Neural crest cell (in vitro differentiated cells): Measurements from ENCODE around the gene FBL. TPM values are rescaled to one million over a fixed set of nuclear protein-coding genes. Genes with fewer than 3 reads are reported as not detected.

ENCODE experiments used
- DNase-seq: peaks from one replicate; pipeline ENCODE4 v3.0.0; 2021; ENCODE audit warnings: low read depth, mixed read lengths, low spot score
- H3K27ac Mint-ChIP-seq: one replicate; pipeline ENCODE4 v1.8.0; 2021; ENCODE audit warnings: mild to moderate bottlenecking, mixed read lengths; ENCODE audit not compliant: unreplicated experiment
- H3K27me3 Mint-ChIP-seq: 2 replicates; pipeline ENCODE4 v1.8.0; 2021; ENCODE audit warnings: low read depth, mild to moderate bottlenecking, mixed read lengths
- H3K36me3 Mint-ChIP-seq: 2 replicates; pipeline ENCODE4 v1.8.0; 2021; ENCODE audit warnings: low read depth, mild to moderate bottlenecking, mixed read lengths
- H3K4me1 Mint-ChIP-seq: 2 replicates; pipeline ENCODE4 v1.8.0; 2021; ENCODE audit warnings: mixed read lengths
- H3K4me3 Mint-ChIP-seq: one replicate; pipeline ENCODE4 v1.8.0; 2021; ENCODE audit warnings: mild to moderate bottlenecking, mixed read lengths
- H3K9me3 Mint-ChIP-seq: 2 replicates; pipeline ENCODE4 v1.8.0; 2021; ENCODE audit warnings: mixed read lengths
- total RNA-seq: library from RNA; stranded (reverse); gene quantifications from 2 replicates; pipeline ENCODE4 v1.2.1, GENCODE V29; 2021
- TF ChIP-seq, protein P1 (sequence below): fragments of 200-600 bp; sonication (generic); conservative IDR thresholded peaks from 2 replicates; pipeline ENCODE4 v1.5.0; 2021; ENCODE audit warnings: antibody characterized with exemption, mild to moderate bottlenecking

The FBL gene
- total RNA-seq, 1 donor from 2014 or later: 473 TPM

DNA sequence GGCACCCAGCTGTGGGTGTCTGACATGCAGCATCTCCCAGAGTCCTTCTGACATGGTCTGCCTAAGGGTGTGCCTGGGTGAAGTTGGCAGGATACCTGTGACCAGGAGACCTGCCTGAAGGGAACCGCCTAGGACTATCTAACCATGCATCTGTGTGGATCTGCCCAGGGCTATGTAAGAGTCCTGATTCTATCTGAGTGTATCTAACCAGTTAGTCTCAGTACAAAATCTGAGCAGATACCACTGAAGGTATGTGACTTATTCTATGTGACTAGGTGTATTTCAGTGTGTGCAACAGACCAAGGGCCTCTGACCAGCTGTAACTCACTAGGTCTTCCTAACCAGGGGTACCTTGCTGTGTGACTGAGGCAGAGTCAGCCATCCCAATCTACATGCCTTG lies 28.2 kb upstream of the FBL start:
- no peak for DNase-seq
- no peaks in the 10 kb centered on the region for H3K9me3 Mint-ChIP-seq
- no peak overlapping the region for H3K4me3 Mint-ChIP-seq
- H3K4me1 Mint-ChIP-seq: no peaks in the 10 kb centered on the region
- TF ChIP-seq, protein P1, sequence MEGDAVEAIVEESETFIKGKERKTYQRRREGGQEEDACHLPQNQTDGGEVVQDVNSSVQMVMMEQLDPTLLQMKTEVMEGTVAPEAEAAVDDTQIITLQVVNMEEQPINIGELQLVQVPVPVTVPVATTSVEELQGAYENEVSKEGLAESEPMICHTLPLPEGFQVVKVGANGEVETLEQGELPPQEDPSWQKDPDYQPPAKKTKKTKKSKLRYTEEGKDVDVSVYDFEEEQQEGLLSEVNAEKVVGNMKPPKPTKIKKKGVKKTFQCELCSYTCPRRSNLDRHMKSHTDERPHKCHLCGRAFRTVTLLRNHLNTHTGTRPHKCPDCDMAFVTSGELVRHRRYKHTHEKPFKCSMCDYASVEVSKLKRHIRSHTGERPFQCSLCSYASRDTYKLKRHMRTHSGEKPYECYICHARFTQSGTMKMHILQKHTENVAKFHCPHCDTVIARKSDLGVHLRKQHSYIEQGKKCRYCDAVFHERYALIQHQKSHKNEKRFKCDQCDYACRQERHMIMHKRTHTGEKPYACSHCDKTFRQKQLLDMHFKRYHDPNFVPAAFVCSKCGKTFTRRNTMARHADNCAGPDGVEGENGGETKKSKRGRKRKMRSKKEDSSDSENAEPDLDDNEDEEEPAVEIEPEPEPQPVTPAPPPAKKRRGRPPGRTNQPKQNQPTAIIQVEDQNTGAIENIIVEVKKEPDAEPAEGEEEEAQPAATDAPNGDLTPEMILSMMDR: no peak
- H3K27ac Mint-ChIP-seq: no peak overlapping the region
- no peaks in the 10 kb centered on the region for H3K36me3 Mint-ChIP-seq
- no peaks in the 10 kb centered on the region for H3K27me3 Mint-ChIP-seq

DNA sequence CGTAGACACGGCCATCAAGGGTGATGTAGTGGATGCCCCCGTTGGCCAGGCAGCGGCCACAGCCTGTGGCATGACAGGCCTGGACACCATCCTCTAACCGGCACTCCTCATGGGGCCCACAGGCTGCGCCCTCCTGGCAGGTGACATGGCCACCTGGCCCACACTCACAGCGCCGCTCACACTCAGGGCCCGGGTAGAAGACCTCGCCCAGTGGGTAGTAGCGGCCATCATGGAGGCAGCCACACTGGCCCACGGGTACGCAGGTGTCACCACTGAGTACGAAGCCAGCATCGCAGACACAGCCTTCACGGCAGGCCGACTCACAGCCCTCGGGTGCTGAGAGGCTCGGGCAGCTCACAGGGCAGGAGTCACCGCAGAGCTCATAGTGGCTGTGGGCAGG lies 27.2 kb upstream of the FBL start:
- Mint-ChIP-seq H3K4me1 (no peaks in the 10 kb centered on the region), H3K4me3 (no peak overlapping the region), H3K36me3 (no peaks in the 10 kb centered on the region), H3K9me3 (no peaks in the 10 kb centered on the region), H3K27ac (no peak overlapping the region), H3K27me3 (no peaks in the 10 kb centered on the region)
- DNase-seq: no peak
- TF ChIP-seq, protein P1: no peak

DNA sequence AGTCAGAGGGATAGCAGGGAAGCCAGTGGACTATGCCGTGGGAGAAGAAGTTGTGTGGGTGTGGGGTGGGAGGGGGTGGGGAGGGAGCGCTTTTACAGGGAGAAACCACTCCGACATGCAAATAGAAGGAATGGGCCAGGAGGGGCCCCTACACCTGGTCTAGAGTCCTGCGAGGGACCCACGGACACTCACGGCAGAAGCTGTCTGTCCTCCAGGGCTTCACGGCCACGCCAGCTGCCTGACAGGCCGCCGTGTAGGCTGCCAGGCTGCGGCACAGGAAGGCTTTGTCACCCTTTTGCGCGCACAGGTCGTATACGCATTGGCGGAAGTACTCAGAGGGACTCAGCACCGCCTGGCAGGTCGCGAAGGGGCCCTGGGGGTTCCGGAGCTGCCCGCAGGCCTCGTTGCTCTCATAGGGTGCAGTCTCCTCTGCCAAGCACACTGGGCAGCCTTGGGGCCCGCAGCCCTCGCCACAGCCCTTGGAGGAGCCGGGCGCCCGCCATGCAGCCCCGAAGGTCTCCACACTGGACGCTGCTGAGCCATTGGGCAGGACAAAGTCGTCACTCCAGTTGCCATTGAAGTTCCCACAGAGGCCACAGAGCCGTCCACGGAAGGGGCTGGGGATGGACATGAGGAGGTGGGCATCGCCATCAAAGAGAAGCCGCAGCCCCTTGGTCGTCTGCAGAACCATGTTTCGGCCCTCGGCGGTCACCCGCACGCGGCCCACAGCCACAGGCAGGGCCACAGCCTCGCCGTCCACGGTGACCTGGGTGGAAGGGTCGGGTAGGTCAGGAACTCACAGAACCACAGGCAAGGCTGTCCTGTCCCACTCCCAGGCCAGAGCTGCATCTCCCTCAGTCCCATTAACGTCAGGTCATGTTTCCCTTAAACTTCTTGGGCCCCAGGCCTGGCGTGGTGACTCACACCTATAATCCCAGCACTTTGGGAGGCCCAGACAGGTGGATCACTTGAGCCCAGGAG lies 26.0 kb upstream of the FBL start:
- TF ChIP-seq, protein P1: no peak
- H3K9me3 Mint-ChIP-seq: no peaks in the 10 kb centered on the region
- no peaks in the 10 kb centered on the region for H3K36me3 Mint-ChIP-seq
- H3K4me1 Mint-ChIP-seq: no peaks in the 10 kb centered on the region
- no peak overlapping the region for H3K4me3 Mint-ChIP-seq
- DNase-seq: no peak
- no peaks in the 10 kb centered on the region for H3K27me3 Mint-ChIP-seq
- H3K27ac Mint-ChIP-seq: no peak overlapping the region

DNA sequence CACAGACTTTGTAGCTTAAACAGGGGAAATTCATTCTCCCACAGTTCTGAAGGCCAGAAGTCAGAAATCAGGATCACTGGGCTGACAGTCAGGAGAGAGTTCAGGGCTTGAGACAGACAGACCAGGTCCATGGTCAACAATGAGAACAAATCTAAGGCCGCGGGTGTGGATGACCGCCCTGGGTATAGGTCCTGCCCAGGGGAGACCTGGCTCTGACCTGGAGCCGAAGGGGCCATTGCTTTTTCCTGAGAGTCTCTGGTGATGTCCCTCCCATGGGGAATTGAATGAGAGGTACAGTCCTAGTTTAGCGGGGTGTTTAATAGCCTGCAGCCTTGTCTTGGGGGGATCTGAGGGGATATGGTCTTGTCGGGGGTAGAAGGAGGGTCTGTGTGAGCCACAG lies 25.2 kb upstream of the FBL start:
- Mint-ChIP-seq H3K9me3 (no peaks in the 10 kb centered on the region), H3K27ac (no peak overlapping the region), H3K36me3 (no peaks in the 10 kb centered on the region), H3K4me1 (no peaks in the 10 kb centered on the region), H3K27me3 (no peaks in the 10 kb centered on the region), H3K4me3 (no peak overlapping the region)
- DNase-seq: no peak
- TF ChIP-seq, protein P1: no peak

DNA sequence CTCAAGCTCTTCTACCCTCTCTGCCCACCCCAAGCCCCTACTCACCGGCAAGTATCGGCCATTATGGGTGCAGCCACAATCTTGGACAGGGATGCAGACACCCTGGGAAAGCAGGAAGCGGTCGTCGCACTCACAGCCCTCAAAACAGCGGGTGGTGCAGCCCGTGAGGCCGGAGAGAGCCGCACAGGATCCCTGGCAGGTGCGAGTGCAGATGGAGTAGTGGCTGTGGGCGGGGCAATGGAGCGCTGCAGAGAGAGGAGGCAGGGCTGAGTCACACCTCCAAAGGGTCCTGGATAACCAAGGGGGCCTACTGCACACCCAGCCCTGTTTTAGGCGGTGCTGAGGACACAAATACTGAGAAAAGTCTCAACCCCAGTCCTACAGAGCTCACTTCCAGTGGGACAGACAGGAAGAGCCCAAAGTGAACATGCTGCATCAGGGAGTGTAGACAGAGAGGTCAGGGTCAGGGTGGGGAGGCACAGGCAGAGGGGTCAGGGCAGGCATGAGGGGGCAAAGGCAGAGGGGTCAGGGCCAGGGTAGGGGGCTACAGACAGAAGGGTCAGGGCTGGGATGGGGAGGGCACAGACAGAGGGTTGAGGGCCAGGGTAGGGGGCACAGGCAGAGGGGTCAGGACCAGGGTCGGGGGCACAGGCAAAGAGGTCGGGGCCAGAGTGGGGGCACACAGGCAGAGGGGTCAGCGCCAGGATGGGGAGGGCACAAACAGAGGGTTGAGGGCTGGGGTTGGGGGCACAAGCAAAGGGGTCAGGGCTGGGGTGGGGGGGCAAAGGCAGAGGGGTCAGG lies 24.2 kb upstream of the FBL start:
- no peaks in the 10 kb centered on the region for H3K9me3 Mint-ChIP-seq
- no peak overlapping the region for H3K4me3 Mint-ChIP-seq
- H3K4me1 Mint-ChIP-seq: no peaks in the 10 kb centered on the region
- TF ChIP-seq, protein P1: no peak
- no peaks in the 10 kb centered on the region for H3K36me3 Mint-ChIP-seq
- H3K27ac Mint-ChIP-seq: no peak overlapping the region
- no peak for DNase-seq
- H3K27me3 Mint-ChIP-seq: no peaks in the 10 kb centered on the region
